Thyroid gland (tissue), 4 donors: ENCODE data around the gene FAM193B.
A peak's percentile ranks its signal among the peaks of the same experiment; 100 is the strongest.

Source experiments
- CTCF ChIP-seq, 6 experiments: fragments of 200-600 bp in 3 of 6; fragments of 450-650 bp in 3 of 6; sonication (generic) in 3 of 6; IDR thresholded peaks; one replicate each; pipeline ENCODE4 v1.5.1; 2016 to 2019; ENCODE audit warnings: antibody characterized with exemption in 6 of 6, mild to moderate bottlenecking in 2 of 6, inconsistent platforms in 1 of 6, moderate library complexity in 1 of 6
- POLR2A ChIP-seq, 2 donors: fragments of 450-650 bp; IDR thresholded peaks; one replicate each; pipeline ENCODE4 v1.6.1; 2017; ENCODE audit warnings: antibody characterized with exemption in 2 of 2, mild to moderate bottlenecking in 2 of 2, moderate library complexity in 1 of 2

DNA sequence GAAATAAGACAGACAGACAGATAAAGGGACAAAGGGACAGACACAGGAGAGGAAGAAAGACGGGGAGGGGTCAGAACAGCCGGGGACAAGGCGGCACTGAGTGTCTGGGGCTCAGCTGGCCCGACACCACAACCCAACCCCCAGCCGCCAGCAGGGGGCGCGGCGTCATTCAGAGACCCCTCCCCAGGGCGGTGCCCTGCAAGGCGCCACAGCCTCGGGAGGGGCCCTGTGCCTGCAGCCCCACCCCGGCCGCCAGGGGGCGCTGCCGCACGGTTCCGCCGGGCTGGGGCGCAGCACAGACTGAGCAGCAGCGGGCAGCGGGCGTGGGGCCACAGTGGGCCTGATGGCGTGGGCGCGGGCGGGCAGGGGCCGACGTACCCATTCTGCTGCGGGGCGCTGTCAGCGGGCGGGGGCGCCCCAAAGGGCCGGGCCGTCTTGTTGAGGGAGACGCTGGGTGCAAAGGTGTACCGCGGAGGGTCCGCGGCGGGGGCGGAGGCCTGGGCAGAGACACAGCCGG lies 62.9 kb downstream of the FAM193B start:
- TF ChIP-seq CTCF (IDR thresholded peaks at IDR 0.05) (peak in 4 of 6 experiments; percentile 9 to 47 (median 25)), POLR2A (IDR thresholded peaks at IDR 0.05) (no peak)
